GM23338 (cell line): ENCODE data around the gene ATP9B. TPM values are rescaled to one million over a fixed set of nuclear protein-coding genes. Genes with fewer than 3 reads are reported as not detected.

Experiments
- ATAC-seq: fragments of 200-7000 bp; cut with Tn5 transposase; 3 replicates; pipeline ENCODE4 v1.9.1; 2020
- DNase-seq: peaks from one replicate; pipeline ENCODE4 v3.0.0-alpha.2; 2015; ENCODE audit warnings: low spot score
- H2AFZ ChIP-seq: fragments of 200-600 bp; sonication (generic); 2 replicates; pipeline ENCODE4 v1.8.0; 2016; ENCODE audit warnings: antibody characterized with exemption, mild to moderate bottlenecking, moderate library complexity
- H3F3A ChIP-seq: fragments of 200-600 bp; sonication (generic); replicated peaks from 2 replicates; pipeline ENCODE4 v1.8.0; 2017; ENCODE audit warnings: antibody characterized with exemption, mixed run types, low read depth
- H3K27ac ChIP-seq: fragments of 200-600 bp; sonication (generic); 2 replicates; pipeline ENCODE4 v1.6.1; 2016; ENCODE audit warnings: low read depth
- H3K27me3 ChIP-seq: fragments of 200-600 bp; sonication (generic); 2 replicates; pipeline ENCODE4 v1.8.0; 2016; ENCODE audit warnings: mild to moderate bottlenecking, mixed run types, moderate library complexity; ENCODE audit not compliant: insufficient read depth
- H3K36me3 ChIP-seq: fragments of 200-600 bp; sonication (generic); 2 replicates; pipeline ENCODE4 v1.8.0; 2016; ENCODE audit warnings: mild to moderate bottlenecking; ENCODE audit not compliant: insufficient read depth
- H3K4me1 ChIP-seq: fragments of 200-600 bp; sonication (generic); 2 replicates; pipeline ENCODE4 v1.8.0; 2016; ENCODE audit warnings: mild to moderate bottlenecking, moderate library complexity; ENCODE audit not compliant: insufficient read depth
- H3K4me2 ChIP-seq: fragments of 200-600 bp; sonication (generic); 2 replicates; pipeline ENCODE4 v1.7.1; 2017; ENCODE audit warnings: mixed run types
- H3K4me3 ChIP-seq: fragments of 200-600 bp; sonication (generic); 2 replicates; pipeline ENCODE4 v1.6.1; 2016; ENCODE audit warnings: mixed run types
- H3K79me2 ChIP-seq: fragments of 200-600 bp; sonication (generic); replicated peaks from 2 replicates; pipeline ENCODE4 v1.8.0; 2017; ENCODE audit warnings: mild to moderate bottlenecking; ENCODE audit not compliant: insufficient read depth
- H3K9me2 ChIP-seq: fragments of 200-600 bp; sonication (generic); 2 replicates; pipeline ENCODE4 v1.8.0; 2017; ENCODE audit not compliant: insufficient read depth
- H4K20me1 ChIP-seq: fragments of 200-600 bp; sonication (generic); replicated peaks from 2 replicates; pipeline ENCODE4 v1.8.0; 2017; ENCODE audit warnings: mild to moderate bottlenecking; ENCODE audit not compliant: insufficient read depth
- H3K27ac Mint-ChIP-seq: 2 replicates; pipeline ENCODE4 v1.8.0; 2020; ENCODE audit warnings: inconsistent platforms, mild to moderate bottlenecking, moderate library complexity, mixed read lengths
- H3K27me3 Mint-ChIP-seq: 3 replicates; pipeline ENCODE4 v1.8.0; 2022; ENCODE audit warnings: low read depth, mild to moderate bottlenecking, moderate library complexity, mixed read lengths, inconsistent platforms; ENCODE audit not compliant: insufficient read depth, poor library complexity
- H3K36me3 Mint-ChIP-seq: 3 replicates; pipeline ENCODE4 v1.8.0; 2021; ENCODE audit warnings: low read depth, mild to moderate bottlenecking, inconsistent platforms, moderate library complexity, mixed read lengths
- H3K4me1 Mint-ChIP-seq: 3 replicates; pipeline ENCODE4 v1.8.0; 2020; ENCODE audit warnings: mild to moderate bottlenecking, inconsistent platforms, mixed read lengths
- H3K4me3 Mint-ChIP-seq: 3 replicates; pipeline ENCODE4 v1.8.0; 2021; ENCODE audit warnings: moderate library complexity, mild to moderate bottlenecking, inconsistent platforms, mixed read lengths
- H3K9me3 Mint-ChIP-seq: 3 replicates; pipeline ENCODE4 v1.8.0; 2020; ENCODE audit warnings: moderate library complexity, mild to moderate bottlenecking, inconsistent platforms, mixed read lengths
- CREB1 ChIP-seq: fragments of 250-450 bp; sonication (Bioruptor Pico); IDR thresholded peaks from 2 replicates; pipeline ENCODE4 v1.5.0; 2020; ENCODE audit warnings: low read depth, mild to moderate bottlenecking, moderate library complexity
- CTCF ChIP-seq, 2 experiments: fragments of 200-600 bp in 1 of 2; sonication (generic) in 1 of 2; conservative IDR thresholded peaks; 2 replicates each; pipeline versions ENCODE4 v1.5.1 to v1.6.1; 2016 to 2017; ENCODE audit warnings: antibody characterized with exemption in 2 of 2, low read depth in 2 of 2, mild to moderate bottlenecking in 2 of 2, moderate library complexity in 1 of 2
- ETS1 ChIP-seq: IDR thresholded peaks from 2 replicates; pipeline ENCODE4 v1.6.1; 2016; ENCODE audit warnings: antibody characterized with exemption
- EZH2 ChIP-seq: fragments of 200-600 bp; sonication (generic); IDR thresholded peaks from one replicate; pipeline ENCODE4 v1.8.0; 2017; ENCODE audit warnings: antibody characterized with exemption, mild to moderate bottlenecking, low read depth; ENCODE audit not compliant: unreplicated experiment
- EZH2phosphoT487 ChIP-seq: fragments of 200-600 bp; sonication (generic); IDR thresholded peaks from one replicate; pipeline ENCODE4 v1.8.1; 2018; ENCODE audit warnings: antibody characterized with exemption; ENCODE audit not compliant: unreplicated experiment
- JUNB ChIP-seq: IDR thresholded peaks from one replicate; pipeline ENCODE4 v1.6.1; 2016; ENCODE audit warnings: antibody characterized with exemption; ENCODE audit not compliant: unreplicated experiment
- NANOG ChIP-seq: IDR thresholded peaks from 2 replicates; pipeline ENCODE4 v1.6.1; 2016; ENCODE audit warnings: antibody characterized with exemption, borderline replicate concordance
- POLR2AphosphoS5 ChIP-seq: IDR thresholded peaks from 2 replicates; pipeline ENCODE4 v1.6.1; 2016; ENCODE audit warnings: antibody characterized with exemption, low read depth
- REST ChIP-seq: IDR thresholded peaks from one replicate; pipeline ENCODE4 v1.6.1; 2018; ENCODE audit warnings: antibody characterized with exemption; ENCODE audit not compliant: unreplicated experiment
- STAT1 ChIP-seq: IDR thresholded peaks from one replicate; pipeline ENCODE4 v1.6.1; 2016; ENCODE audit warnings: antibody characterized with exemption; ENCODE audit not compliant: unreplicated experiment
- ZNF114 ChIP-seq: fragments of 250-450 bp; sonication (Bioruptor Pico); IDR thresholded peaks from 2 replicates; pipeline ENCODE4 v1.5.0; 2020; ENCODE audit warnings: mild to moderate bottlenecking, moderate library complexity
- ZNF331 ChIP-seq: fragments of 250-450 bp; sonication (Bioruptor Pico); IDR thresholded peaks from 2 replicates; pipeline ENCODE4 v1.5.0; 2020; ENCODE audit warnings: low read depth, mild to moderate bottlenecking, moderate library complexity
- ZNF462 ChIP-seq: fragments of 250-450 bp; sonication (Bioruptor Pico); IDR thresholded peaks from 2 replicates; pipeline ENCODE4 v1.5.0; 2020; ENCODE audit warnings: mild to moderate bottlenecking, moderate library complexity
- polyA plus RNA-seq: library from polyadenylated mRNA; unstranded; fragments of >200 nt; fragmentation: Nextera tagmentation; extraction: Ambion mirVana; gene quantifications from 2 replicates; pipeline ENCODE4 v1.2.1, GENCODE V29; 2016
- total RNA-seq: library from RNA; depleted of rRNA; stranded (reverse); fragments of >200 nt; shearing (Covaris generic); gene quantifications from 2 replicates; pipeline ENCODE4 v1.2.3, GENCODE V29; 2014

ATP9B gene
- total and polyA plus RNA-seq, 2 experiments from 2014 or later = 14.2 to 25.6 TPM

- Mint-ChIP-seq H3K36me3 (peaks cover 18% of the 10 kb centered on the region), H3K27me3 (peaks cover 12% of the 10 kb centered on the region), H3K4me3 (no peak overlapping the region), H3K27ac (no peak overlapping the region), H3K4me1 (peaks cover 10% of the 10 kb centered on the region), H3K9me3 (peaks cover 5% of the 10 kb centered on the region)
- Histone ChIP-seq H4K20me1 (no peaks in the 10 kb centered on the region), H3K36me3 (no peaks in the 10 kb centered on the region), H3F3A (no peaks in the 10 kb centered on the region; the same call in 1 of the 2 replicates), H3K79me2 (no peaks in the 10 kb centered on the region), H3K4me3 (no peak overlapping the region), H3K4me2 (no peak overlapping the region), H2AFZ (no peak overlapping the region), H3K9me2 (no peaks in the 10 kb centered on the region), H3K27me3 (no peaks in the 10 kb centered on the region), H3K4me1 (no peaks in the 10 kb centered on the region), H3K27ac (no peak overlapping the region)
- ATAC-seq = peak; percentile 41; the same call in 2 of the 3 replicates
- TF ChIP-seq ZNF462 (CRISPR knock-in tag) (no peak), ZNF114 (no peak), POLR2AphosphoS5 (no peak), CREB1 (CRISPR knock-in tag) (no peak), NANOG (no peak), ETS1 (no peak), CTCF (conservative IDR thresholded peaks at IDR 0.05; ENCODE audit: low read depth in 2 of 2) (no peak), REST (no peak), ZNF331 (no peak), EZH2phosphoT487 (no peak), JUNB (no peak), STAT1 (no peak), EZH2 (no peak)
- DNase-seq = peak; percentile 16
Observed at GRCh38 chr18:79332646-79333045, 263.5 kb downstream of the ATP9B start.
